GM21423 (cell line): ENCODE results near the gene SNX9.
A peak's percentile ranks its signal among the peaks of the same experiment; 100 is the strongest.

ENCODE experiments used
- ATAC-seq: cut with Tn5 transposase; IDR thresholded peaks from one replicate; pipeline ENCODE4 v1.9.1; 2021; ENCODE audit warnings: mild to moderate bottlenecking, moderate library complexity; ENCODE audit not compliant: unreplicated experiment

SNX9 gene

DNA sequence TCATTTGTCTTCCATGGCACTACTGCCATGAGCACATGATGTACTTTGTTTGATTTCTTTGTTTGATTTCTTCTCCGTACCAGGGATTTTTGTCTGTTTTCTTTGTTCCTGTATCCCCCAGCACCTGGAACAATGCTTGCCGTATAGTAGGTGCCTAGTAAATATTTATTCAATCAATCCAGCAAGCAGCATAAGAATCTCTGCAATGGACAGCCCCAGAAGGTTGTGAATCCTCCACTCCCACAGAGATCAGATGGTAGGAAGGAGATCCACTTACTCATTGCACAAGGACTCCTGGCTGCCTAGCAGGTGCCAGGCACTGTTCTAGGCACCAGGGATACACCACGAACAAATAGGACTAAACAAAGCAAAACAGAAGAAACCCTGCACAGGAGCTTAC, 151.9 kb downstream of the SNX9 start:
- ATAC-seq: no peak

- no peak for ATAC-seq
Observed at GRCh38 chr6:157975456-157975855, 152.4 kb downstream of the SNX9 start.

DNA sequence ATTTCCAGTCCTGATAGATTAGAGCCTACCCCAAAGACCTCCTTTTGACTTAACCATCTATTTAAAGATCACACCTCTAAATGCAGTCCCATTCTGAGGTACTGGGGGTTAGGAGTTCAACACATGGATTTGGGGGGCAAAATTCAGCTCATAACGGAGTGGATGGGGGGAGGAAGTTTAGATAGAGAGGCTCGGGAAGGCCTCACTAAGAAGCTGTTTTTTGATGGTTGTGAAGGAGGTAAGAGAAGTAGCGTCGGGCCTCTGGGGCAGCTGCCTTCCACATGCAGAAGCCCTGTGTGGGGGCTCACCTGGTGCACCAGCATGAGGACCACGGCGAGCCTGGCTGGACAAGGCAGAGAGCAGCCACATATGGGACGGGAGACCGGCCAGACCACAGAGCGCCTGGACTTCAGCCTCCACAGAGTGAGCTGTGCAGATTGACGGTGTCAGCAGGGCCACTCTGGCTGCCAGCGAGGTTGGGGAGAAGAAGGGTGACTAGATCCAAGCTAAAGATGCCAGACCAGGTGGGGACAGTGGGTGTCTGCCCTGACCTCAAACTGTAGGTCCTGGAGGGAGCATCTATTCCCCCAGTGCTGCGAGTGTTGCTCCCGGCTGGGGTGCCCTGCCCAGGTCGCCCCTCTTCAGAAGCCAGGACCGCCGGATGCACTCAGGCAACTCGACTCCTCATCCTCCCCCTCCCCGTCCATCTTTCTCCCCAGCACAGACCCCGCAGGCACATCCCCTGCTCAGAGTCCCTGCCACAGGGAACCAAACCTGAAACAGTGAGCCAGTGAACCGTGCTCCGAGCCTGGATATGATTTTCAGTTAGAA, 153.5 kb downstream of the SNX9 start:
- ATAC-seq: no peak

DNA sequence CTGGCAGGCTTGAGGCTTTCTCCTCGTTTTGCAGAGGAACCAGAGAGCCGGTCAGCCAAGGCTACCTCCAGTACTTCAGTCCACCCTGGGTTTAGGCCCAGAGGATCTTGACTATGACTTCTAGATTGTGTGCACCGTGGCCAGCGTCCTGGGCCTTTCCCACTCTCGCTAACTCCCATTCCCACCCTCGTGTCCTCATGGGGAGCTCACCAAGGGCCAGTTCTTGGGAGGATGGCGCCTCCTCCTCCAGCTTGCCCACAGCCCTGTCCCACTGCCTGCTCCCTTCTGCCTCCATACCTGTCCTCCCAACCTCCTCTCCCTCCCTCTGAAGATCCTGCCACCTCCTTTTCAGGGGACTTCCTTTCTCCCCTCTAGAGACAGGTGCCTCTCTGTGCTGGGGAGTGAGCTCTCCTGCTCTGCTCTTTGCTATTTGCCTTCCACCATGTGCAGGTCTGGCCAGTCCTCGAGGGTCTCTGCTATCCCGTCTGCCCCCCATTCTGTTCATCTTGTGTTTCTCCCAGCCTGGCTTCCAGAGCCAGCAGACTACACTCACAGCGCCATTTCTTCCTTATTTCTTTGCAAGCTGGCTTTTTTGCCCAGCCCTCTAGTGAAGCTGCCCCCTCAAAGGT, 154.2 kb downstream of the SNX9 start:
- no peak for ATAC-seq

DNA sequence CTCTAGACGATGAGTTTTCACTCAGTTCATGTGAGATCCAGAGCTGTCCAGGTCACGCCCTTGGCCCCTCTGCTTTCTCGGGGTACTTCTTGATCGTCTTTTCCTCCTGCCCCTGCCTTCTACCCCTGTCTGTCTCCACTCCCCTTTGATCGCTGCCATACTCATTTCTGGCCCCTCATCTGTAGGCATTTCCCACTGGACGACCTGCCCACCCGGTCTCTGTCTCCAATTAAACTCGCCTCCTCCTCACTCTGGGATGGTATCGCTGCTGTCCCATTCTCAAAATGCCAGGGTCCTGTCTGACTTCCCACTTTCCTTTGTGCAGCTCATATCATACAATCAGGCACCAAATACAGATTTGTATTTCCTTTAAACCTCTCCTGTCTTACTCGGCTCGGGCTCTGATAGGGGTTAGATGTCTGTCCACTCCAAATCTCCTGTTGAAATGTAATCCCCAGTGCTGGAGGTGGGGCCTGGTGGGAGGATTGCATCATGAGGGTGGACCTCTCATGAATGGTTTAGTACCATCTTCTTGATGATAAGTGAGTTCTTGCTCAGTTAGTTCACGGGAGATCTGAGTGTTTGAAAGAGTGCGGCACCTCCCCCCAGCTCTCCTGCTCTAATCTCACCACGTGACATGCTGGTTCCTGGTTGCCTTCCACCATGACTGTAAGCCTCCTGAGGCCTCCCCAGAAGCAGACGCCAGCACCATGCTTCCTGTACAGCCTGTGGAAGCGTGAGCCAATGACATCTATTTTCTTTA, 155.2 kb downstream of the SNX9 start:
- no peak for ATAC-seq

DNA sequence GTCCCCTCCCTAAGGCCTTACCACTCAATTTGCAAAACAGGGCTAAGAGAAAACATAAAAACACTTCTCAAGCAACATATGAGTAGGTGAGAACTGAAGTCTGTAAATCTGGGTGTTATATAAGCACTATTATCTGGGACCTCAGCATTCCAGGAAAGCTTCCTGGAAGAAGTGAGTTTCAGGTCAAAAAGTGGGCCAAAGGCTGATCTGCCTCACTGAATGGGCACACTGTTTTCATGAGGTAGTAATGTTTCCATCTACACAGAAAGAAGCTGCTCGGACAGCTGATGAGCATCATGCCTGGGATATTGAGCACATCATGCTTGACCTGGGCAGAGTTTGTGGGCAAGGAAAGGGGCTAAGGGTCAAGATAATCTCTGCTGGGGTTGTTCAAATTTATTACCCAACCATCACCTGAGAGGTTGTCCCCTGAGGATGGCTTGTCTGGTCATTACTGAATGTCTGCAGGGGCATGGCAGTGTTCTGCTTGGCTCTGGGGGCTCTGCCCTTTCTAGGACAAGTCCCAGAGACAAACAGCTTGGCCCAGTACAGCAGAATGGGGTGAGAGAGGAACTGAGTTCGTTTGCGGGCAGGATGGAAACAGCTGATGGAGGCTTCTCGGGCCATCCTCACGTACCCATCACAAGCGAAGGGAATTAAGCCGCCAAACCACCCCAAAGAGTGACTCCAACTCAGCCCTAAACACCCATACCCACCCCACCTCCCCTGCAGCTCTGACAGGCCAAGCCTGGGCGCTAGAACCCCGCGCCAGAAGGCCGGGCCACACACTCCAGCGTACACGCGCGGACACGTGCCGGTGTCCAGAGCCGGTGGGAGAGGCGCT, 157.5 kb downstream of the SNX9 start:
- peak; percentile 1 for ATAC-seq

GRCh38 chr6:157981132-157981394, 158.0 kb downstream of the SNX9 start:
- peak; percentile 21 for ATAC-seq

GRCh38 chr6:157981395-157982101, 158.5 kb downstream of the SNX9 start, which contains the start of gene SYNJ2:
Gene SYNJ2 (plus strand): TSS chr6:157981863. CDS start chr6:157981962, 99 bp downstream.
- peak; percentile 74 for ATAC-seq

GRCh38 chr6:157982102-157982562, 159.1 kb downstream of the SNX9 start:
- peak; percentile 36 for ATAC-seq

- ATAC-seq: no peak
Observed at GRCh38 chr6:157982563-157983405, 159.7 kb downstream of the SNX9 start.

DNA sequence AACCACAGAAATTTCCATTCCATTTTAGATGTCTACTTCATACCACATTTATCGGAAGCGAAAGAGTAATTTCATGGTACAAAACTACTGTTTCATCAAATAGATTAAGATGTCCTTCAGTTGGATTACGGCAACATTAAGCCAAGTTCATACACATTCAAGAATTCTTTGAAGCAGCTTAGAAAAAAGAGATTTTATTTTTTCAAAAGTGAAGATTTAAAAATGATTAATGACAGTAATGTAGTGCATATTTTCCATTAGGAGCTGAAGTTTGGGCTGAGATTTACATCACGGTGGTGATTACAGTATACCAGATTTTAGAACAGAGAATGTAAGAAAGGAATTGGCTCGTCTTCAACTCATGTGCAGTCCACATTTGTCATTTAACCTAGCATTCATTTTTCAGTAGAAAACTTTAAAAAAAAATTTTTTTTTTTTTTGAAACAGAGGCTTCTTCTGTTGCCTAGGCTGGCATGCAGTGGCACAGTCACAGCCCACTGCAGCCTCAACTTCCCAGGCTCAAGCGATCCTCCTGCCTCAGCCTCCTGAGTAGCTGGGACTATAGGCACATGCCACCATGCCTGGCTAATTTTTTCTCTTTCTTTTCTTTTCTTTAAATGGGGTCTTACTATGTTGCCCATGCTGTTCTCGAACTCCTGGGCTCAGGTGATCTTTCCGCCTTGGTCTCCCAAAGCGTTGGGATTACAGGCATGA, 160.5 kb downstream of the SNX9 start:
- ATAC-seq: no peak

DNA sequence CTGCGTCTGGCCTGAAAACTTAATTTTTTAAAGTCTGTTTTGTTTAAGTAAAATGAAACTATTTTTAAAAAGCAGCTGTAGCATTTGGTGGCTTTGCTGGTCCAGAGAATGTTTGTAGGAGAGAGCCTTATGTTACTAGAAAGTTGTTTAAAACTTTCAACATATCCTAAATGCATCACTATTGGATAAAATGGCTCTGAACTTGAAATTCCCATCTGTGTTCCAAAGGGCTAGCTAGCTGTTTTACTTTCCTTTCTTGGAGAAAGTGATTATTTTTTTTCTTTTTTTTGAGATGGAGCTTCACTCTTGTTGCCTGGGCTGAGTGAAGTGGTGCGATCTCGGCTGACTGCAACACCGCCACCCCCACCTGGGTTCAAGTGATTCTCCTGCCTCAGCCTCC, 161.1 kb downstream of the SNX9 start:
- ATAC-seq: no peak

DNA sequence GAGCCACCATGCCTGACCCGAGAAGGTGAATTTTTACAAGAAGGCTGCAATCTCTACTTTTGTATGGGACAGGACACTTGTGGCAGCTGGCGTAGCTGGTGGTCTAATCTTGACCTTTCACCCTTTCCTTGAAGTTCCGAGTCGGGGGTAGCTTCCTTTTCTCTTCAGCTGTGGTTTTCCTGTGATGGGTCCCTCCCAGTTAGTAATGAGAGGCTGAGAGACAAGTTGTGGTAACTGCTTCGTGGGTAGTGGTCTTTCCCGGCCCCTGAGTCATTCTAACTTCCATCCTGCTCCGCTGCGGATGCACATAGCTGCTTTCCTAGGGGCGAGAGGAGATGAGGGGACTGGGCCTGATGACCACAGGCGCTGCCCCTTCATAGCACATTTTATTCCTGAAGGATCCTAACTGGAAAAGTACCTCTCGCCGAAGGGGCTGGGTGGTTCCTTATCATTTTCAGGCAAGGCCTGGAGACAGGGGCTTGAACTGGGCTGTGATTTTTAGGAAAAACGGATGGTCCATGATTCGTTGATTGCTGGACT, 161.7 kb downstream of the SNX9 start:
- ATAC-seq: no peak

DNA sequence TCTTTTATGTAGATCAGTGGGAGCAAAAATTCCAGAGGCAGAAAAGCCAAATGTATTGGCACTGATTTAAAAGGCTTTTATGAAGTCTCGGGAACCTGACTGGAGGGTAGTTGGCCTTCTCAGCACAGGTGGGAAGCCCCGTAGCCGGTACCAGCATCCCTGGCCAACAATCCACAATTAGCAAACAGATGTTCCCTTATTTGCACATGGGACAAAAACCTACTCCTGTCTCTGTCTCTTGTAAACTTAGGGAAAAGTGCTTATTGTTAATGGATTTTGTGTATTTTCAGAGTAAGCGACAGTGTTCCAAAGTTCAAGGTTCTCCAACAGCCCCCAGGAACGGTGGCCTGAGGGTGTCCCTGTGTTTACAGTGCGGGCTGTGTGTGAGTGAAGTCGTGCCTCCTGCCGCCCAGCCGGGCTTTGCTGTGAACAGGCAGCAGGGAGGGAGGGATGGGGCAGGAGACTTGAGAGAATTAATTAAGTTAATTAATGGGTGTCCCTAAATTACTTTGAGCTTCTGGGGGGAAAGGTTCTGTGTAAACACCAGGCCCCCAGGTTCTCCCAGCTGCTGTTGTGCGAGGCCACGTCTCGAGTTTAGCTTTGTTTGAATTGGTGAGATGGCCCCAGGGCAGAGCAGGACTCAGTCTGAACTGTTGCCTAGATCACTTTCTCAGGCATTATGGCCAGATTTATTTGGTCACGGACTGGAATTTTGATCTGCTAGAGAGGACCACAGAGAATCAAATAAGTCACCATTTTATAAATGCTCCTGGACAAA, 162.5 kb downstream of the SNX9 start:
- no peak for ATAC-seq

DNA sequence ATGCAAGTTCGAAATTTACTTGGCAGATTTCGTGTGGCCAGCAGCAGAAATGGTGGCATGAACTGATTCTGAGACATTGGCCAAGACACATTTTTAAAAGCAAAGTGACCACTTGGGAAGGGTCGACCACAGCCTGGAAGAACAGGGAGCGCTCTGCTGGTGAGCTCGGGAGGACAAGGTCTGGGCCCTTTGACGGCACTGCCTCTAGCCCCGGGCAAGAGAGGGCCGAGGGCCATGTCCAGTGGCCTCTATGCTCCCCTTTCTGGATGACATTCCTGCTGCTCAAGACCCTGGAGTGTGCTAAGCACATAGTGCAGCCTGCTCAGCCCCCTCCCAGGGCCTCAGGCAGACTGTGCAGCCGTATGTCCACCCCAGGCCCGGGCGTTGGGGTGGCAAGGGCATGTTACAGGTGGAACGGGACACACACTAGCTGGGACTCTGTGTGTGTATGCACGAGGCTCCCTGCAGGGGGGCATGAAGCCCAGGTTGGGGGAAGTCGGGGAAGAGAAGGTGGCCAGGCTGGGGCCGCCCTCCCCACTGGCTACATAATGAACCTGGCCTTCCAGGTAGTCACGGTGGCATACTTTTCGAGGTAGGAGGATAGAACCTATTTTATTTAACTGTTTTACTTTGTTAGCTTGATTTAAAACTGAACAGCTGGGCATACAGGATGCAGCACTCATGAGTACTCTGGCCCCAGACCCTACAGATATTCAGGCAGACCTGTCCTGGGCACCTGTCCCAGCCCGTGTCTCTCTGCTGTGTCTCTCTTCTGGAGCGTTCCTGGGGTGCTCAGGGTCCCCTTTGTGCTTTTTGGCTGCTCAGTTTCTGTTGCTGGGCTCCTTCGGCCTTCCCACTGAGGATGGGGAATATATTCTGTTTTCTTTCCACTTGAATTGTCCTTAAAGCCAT, 165.0 kb downstream of the SNX9 start:
- no peak for ATAC-seq

DNA sequence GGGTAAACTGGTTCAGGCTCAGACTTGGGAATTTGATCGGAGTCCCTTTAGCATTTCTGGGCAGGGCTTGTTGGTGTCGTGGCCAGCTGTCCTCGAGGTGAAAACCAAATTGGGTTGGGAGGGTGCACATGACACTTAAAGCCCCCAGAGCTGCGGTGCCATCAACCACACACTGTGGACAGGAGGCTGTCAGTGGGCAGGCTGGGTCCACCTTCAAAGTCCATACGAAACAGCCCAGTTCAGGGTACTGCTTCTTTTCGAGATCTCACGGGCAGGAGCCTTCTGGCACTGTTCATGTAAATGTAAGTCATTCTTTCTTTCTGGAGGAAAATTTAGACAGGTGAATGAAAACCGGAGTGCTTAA, 165.6 kb downstream of the SNX9 start:
- no peak for ATAC-seq
